EL (cell line): ENCODE results near the gene HIRIP3.

ENCODE experiments used
- DNase-seq: peaks from one replicate; pipeline ENCODE4 v3.0.0-alpha.2; 2016

HIRIP3 gene

DNA sequence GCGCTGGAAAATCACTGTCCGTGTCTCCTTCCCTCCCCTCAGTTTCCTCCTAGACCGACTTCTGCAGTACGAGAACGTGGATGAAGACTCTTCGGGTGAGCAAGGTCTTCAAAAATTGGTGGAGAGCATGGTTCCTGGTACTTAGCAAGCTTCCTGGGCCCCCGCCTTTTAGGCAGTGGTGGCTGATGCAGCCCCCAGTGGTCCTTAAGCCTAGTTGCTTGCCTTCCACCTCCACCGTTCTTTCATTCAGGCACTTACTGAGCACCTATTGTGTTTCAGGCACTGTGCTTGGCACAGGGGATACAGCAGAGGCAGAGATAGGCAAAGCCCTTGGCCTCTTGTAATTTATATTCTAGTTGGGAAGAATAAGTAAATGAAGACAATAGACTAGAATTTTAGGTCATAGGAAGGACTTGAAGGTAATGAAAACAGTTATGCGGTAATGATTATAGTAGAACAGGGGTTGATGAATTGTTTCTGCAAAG, 1.4 kb upstream of the HIRIP3 start:
- no peak for DNase-seq

DNA sequence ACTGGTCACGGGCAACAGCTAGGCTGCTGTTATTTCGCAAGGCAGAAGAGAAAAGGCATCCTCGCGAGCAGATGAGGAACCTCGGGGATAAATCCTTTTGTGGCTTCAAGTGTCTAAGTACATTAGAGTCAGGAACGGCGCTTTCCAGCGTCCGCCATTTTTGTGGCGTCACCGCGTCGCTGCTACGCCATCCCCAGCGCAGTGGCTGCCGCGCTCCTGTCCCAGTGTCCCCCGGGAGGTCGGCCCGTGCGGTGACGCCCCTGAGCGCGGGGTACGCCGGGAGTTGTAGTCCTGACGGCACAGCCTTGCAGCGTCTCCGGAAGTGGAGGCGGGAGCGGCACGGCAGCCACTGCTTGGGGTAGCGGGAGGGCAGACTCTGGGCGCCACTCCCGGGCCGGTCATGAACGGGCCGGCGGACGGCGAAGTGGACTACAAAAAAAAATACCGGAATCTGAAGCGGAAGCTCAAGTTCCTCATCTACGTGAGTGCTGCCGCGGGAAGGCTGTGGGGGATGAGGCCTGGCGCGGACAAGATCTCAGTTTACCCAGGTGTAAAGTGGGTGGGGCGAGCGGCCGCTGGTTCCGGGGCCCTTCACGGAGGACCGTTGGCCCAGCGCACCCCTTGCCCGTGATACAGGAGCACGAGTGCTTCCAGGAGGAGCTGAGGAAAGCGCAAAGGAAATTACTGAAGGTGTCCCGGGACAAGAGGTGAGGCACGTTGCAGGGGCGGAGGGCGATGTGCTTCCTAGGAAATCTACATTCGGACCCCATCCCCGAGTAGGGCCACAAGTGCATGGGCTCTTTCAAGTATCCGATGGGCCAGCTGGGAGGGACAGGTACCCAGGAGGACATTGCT, 721 bp upstream of the HIRIP3 start, which contains the start of gene INO80E:
INO80E (plus strand) TSS at position 331 of the 855 bp plus-strand sequence; CDS start at position 401, 70 bp downstream.
- peak; percentile 95 for DNase-seq

DNA sequence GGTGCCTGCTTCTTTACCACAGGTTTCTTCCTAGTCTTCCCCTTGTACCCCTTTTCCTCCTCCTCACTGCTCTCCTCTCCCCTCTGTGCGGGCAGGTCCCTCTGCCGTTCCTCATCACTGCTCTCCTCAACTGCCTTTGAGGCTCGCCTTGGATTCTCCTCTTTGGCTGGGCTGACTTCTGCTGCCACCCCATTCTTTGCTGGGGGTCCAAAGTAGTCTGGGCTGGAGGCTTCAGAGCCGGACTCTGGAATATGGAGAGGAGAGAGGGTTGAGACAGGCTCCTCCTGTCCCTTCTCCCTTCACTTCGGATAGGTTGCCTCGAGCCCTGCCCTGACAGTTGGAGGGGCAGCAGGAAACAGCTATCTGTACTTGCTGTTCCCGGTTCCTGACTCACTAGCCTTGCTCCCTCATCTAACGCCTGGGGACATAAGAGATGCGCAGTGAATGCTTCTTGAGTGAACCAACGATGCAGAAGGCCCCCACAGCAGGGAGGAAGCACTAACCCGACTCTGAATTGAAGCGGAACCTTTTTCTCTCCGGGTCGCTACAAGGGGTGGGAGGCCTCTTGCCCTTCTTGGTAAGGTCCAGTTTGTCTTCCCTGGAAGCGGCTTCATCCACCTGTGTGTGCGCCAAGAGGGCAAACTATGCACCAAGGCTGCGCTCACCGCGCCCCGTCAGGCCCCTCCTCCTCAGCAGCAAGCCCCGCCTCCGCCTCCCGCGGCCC, 655 bp downstream of the HIRIP3 start:
- DNase-seq, result peak; percentile 94

DNA sequence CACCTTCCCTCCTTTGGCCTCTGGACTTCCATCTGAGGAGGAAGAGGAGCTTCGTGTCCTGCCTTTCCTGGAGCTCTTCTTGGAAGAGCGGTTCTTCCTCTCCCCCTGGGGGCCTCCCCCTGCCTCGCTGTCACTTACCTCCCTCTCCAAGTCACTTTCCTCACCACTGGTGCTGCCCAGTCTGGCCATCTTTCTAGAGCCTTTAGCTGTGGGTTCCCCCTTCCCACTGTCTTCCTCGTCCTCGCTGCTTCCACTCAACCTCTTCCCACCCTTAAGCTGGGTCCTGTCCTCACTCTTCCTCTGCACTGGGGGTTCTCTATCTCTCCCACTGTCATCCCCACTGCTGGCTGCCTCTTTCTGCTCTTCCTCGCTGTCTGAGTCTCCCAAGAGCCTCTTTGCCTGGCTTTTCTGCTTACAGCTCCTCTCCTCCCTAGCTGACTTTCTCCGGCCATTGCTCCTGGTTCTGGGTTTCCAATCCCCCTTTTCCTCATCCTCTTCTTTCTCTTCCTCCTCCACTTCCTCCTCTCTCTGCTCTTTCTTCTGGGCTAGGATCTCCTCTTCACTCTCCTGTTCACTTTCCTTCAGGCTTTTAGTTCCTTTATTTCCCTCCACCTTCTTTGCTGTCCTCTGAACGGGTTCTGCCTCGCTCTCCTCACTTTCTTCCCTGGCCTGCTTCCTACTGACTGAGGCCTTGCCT, 1.4 kb downstream of the HIRIP3 start:
- no peak for DNase-seq

DNA sequence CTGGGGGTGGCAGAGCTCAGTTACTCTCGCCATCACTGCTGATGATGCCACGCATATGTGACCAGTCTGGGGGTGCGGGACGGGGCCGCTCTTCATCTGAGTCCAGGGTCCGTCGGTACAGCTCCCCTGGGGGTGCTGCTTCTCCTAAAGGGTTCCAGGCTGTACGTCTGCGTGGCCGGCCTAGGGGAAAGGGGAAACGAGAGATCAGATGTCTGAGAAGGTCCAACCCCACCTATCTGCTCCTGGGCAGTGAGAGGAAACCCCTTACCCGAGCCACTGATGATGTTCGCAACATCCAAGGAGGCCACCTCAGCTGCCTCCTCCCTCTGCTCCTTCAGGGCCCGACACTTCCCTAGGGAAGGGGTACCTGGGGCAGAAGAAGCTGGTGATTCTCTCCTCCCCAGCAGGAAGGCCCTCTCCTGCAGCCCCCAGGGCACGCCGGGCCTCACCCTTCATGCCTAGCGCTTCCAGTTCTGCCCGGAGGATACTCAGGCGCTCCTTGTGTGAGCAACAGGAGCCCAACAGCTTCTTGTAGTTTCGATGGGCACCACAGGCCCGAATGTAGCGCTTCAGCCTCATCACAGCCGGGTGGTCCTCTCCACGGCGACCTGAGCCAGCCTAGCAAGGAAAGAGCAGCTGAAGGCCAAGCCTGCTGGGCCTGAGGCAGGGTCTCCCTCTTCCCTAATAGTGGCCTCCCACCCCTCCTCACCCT, 2.1 kb downstream of the HIRIP3 start:
- DNase-seq, result no peak

DNA sequence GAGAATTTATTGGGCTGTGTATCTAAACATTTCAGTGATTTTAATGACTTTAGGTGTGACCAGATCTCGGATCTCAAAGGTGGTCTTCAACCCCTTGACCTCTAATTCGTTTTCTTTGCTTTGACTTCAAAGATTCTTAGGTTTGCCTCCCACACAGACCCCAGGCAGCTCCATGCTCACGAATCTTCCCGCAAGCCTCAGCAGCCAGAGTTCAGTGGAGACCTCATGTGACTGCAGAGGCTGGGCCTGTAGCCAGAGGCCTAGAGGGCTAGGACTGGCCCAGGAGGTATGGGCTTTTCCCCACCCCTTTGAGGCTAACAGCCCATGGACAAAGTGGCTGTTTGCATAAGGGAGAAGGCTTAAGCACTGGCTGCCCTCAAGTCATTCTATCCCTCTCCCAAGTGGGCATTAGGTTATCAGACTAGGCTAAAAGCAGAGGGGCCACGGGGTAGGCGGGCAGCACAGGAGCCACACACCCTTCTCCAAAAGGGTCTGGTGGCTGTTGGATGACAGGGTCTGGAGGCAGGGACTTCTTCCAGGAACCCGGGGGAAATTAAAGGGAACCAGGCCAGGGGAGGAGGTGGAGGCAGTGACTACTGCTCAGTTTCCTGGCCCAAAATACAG, 3.0 kb downstream of the HIRIP3 start:
- DNase-seq, result peak; percentile 37

DNA sequence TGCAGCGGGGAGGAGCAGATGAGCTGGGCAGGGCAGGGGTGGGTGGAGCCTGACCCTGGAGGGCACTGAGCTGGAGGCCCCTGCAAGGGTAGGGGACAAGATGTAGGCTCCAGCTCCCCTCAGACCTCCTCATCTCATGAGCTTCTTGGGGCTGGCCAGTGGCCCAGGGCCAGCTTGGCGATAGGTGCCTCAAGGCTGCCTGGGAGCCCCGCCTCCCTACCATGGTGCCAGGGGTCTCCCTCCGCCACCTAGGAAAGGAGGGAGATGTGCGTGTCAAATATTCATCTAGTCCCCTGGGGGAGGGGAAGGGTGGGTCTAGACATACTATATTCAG, 3.9 kb downstream of the HIRIP3 start:
- no peak for DNase-seq

DNA sequence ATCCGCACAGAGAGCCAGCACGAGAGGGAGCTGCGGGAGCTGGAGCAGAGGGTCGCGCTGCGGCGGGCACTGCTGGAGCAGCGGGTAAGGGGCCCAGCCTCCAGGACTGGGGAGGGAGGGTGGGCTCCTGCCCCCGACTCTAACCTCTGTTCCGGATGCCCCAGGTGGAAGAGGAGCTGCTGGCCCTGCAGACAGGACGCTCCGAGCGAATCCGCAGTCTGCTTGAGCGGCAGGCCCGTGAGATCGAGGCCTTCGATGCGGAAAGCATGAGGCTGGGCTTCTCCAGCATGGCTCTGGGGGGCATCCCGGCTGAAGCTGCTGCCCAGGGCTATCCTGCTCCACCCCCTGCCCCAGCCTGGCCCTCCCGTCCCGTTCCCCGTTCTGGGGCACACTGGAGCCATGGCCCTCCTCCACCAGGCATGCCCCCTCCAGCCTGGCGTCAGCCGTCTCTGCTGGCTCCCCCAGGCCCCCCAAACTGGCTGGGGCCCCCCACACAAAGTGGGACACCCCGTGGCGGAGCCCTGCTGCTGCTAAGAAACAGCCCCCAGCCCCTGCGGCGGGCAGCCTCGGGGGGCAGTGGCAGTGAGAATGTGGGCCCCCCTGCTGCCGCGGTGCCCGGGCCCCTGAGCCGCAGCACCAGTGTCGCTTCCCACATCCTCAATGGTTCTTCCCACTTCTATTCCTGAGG, 4.4 kb downstream of the HIRIP3 start:
- no peak for DNase-seq

DNA sequence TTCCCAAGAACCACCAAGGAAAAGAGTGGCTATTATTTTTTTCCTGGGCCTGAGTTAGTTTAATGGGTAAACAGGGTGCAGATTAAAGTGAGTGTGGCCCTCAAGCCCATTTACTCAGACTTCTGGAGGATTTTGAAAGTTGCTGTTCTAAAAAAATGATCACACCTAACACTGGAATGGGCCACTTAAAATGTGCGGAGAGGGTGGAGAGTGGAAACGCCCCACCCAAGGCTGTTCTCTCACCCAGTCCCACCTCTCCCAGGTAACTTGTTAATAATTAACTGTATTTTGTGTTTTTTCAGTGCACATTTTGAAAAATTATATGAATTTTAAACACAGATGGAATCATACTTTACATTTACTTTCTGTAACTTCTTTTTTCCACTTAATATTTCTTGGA, 5.4 kb downstream of the HIRIP3 start:
- no peak for DNase-seq

DNA sequence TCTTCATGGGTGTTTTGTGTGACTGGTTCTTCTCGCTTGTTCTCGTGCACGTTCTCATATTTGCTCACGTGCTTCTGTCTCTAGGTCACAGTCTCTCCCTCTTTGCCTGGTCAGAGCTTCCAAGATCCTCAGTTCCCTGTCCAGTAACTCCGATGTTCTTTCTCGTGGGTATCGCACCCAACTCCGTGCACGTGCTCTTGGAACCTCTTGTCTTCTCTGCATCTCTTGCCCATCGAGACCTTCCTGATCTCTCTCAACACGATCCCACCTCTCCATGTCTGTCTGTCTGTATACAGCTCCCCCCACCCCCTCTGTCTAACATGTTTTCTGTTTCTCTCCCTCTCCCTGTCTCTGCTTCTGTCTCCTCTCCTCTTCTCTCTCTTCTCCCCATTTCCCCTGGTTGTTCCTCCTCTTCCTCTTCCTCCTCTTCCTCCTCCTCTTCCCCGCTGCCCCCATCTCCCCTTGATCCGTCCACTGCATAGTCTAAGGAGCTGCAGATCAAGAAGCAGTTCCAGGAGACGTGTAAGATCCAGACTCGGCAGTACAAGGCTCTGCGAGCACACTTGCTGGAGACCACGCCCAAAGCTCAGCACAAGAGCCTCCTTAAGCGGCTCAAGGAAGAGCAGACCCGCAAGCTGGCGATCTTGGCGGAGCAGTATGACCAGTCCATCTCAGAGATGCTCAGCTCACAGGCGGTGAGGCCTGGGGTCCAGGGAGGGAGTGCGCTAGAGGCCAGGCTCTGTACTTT, 6.1 kb downstream of the HIRIP3 start:
- DNase-seq, result no peak

DNA sequence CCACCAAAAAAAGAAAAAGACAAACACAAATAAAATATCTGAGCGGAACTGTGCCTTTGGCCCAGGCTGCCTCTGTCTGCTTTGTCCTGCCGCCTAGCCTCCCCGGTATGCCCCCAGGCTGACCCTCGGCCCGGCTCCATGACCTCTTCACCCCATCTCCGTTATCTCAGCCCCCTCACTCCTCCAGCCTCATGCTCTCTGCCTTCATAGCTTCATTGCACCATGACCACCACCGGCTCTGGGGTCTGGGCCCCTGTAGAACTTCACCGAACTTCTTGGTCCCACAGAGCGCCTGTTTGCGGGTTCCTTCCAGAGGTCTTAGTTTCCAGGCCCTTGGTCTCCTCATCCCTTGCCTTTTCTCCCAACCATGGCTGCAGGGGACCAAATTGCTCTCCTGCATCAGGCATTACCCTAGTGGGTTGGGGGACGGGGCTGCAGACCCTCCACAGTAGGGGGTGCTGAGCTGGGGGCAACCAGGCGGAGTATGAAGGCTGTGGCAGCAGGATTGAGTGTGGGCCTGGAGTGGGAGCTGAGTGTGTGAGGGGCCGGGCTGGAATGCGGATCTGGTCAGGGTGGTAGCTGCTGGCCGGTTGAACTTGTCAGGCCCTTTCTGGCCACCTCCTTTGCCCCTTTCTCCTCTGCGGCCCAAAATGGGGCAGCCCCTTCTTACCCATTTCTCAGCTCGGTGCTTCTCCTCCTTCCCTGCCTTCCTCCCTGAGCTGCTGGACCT, 6.9 kb downstream of the HIRIP3 start:
- DNase-seq, result no peak

DNA sequence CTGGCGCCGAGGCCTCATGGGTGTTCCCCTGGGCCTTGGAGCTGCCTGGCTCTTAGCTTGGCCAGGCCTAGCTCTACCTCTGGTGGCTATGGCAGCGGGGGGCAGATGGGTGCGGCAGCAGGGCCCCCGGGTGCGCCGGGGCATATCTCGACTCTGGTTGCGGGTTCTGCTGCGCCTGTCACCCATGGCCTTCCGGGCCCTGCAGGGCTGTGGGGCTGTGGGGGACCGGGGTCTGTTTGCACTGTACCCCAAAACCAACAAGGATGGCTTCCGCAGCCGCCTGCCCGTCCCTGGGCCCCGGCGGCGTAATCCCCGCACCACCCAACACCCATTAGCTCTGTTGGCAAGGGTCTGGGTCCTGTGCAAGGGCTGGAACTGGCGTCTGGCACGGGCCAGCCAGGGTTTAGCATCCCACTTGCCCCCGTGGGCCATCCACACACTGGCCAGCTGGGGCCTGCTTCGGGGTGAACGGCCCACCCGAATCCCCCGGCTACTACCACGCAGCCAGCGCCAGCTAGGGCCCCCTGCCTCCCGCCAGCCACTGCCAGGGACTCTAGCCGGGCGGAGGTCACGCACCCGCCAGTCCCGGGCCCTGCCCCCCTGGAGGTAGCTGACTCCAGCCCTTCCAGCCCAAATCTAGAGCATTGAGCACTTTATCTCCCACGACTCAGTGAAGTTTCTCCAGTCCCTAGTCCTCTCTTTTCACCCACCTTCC, 7.9 kb downstream of the HIRIP3 start:
- no peak for DNase-seq

DNA sequence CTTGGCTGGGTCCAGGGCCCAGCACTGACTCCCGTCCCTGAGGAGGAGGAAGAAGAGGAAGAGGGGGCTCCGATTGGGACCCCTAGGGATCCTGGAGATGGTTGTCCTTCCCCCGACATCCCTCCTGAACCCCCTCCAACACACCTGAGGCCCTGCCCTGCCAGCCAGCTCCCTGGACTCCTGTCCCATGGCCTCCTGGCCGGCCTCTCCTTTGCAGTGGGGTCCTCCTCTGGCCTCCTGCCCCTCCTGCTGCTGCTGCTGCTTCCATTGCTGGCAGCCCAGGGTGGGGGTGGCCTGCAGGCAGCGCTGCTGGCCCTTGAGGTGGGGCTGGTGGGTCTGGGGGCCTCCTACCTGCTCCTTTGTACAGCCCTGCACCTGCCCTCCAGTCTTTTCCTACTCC, 8.5 kb downstream of the HIRIP3 start:
- no peak for DNase-seq

DNA sequence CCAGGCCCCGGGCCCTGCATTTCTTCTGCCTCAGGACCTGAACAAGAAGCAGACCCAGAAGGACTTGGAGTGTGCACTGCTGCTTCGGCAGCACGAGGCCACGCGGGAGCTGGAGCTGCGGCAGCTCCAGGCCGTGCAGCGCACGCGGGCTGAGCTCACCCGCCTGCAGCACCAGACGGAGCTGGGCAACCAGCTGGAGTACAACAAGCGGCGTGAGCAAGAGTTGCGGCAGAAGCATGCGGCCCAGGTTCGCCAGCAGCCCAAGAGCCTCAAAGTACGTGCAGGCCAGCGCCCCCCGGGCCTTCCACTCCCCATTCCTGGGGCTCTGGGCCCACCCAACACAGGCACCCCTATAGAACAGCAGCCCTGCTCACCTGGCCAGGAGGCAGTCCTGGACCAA, 9.2 kb downstream of the HIRIP3 start:
- DNase-seq, result no peak

DNA sequence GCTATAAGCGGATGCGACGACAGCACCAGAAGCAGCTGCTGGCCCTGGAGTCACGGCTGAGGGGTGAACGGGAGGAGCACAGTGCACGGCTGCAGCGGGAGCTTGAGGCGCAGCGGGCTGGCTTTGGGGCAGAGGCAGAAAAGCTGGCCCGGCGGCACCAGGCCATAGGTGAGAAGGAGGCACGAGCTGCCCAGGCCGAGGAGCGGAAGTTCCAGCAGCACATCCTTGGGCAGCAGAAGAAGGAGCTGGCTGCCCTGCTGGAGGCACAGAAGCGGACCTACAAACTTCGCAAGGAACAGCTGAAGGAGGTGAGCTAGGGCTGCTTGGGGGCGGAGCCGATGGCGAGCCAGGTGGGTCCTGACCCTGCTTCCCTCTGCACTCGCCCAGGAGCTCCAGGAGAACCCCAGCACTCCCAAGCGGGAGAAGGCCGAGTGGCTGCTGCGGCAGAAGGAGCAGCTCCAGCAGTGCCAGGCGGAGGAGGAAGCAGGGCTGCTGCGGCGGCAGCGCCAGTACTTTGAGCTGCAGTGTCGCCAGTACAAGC, 10.1 kb downstream of the HIRIP3 start:
- DNase-seq, result no peak

DNA sequence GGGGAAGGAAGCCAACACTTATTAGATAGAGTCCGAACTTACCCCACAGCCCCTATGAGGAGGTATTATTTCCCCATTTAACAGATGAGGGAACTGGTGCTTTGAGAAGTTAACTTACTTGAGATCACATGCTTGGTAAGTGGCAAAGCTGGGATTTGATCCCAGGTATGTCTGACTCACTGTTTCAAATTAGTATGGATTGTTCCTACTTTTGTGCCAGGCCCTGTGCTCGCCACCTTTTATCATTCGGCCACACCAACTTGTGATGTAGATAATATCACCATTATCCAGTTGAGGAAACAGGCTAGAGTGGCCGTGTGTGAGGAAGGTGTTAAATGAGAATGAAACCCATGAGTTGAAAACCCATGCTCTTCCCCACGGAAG, 10.7 kb downstream of the HIRIP3 start:
- no peak for DNase-seq

DNA sequence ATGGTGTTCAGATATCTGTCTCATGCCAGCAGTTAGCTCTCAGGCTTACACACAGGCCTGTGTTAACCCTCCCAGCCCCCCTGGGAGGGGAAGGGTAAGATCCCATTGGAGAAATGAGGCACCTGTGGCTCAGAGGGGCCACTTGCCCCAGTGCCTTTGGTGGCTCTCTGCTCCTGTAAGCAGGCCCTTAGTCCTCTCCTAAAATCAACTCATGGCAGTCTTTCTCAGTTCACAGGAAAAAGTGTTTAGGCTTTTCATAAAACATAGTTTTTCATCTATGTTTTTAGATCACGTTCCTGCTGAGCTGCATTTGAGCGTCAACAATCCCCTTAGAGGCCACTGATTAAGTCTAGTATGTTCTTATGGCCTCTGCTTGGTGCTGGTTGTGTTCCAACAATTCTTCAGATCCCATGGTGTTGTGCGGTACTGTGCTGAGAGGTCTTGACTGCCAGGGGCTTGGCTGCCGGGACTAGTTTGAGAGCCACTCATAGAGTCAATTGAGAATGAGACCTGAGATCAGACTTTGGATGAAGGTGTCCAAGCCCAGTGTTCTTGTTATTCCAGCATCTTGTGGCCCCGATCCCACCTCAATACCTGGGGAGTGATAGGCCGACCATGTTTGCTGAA, 11.2 kb downstream of the HIRIP3 start:
- no peak for DNase-seq

DNA sequence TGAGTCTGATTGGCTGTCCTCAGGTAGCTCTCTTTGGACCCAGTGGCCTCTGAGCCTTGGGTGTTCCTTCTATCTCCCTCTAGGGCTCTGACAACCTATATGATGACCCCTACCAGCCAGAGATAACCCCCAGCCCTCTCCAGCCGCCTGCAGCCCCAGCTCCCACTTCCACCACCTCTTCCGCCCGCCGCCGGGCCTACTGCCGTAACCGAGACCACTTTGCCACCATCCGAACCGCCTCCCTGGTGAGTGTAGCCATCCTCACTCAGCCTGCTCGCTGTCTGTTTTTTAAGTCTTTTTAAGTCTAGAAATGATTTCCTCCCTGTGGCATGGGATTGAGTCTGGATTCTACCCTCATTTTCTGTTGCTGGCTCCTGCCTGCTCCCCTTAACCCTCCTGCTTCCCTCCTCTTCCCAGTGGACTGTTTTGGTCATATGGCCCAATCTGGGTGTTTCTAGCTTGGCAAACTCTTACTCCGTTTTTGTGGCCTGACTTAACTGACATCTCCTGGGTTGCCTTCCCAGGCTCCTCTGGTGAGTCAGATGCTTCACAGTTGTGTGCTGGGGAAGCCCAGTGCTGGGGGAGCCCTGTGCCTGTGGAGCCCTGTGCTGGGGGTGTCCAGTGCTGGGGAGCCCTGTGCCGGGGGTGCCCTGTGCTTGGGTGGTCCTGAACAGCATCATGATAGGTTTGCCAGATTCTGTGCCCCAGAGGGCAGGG, 11.8 kb downstream of the HIRIP3 start:
- no peak for DNase-seq
